GM23338 (cell line): Measurements from ENCODE around the gene SOHLH1. TPM values are rescaled to one million over a fixed set of nuclear protein-coding genes. Genes with fewer than 3 reads are reported as not detected.

Source experiments
- ATAC-seq: fragments of 200-7000 bp; cut with Tn5 transposase; 3 replicates; pipeline ENCODE4 v1.9.1; 2020
- DNase-seq: peaks from one replicate; pipeline ENCODE4 v3.0.0-alpha.2; 2015; ENCODE audit warnings: low spot score
- H2AFZ ChIP-seq: fragments of 200-600 bp; sonication (generic); 2 replicates; pipeline ENCODE4 v1.8.0; 2016; ENCODE audit warnings: antibody characterized with exemption, mild to moderate bottlenecking, moderate library complexity
- H3F3A ChIP-seq: fragments of 200-600 bp; sonication (generic); replicated peaks from 2 replicates; pipeline ENCODE4 v1.8.0; 2017; ENCODE audit warnings: antibody characterized with exemption, mixed run types, low read depth
- H3K27ac ChIP-seq: fragments of 200-600 bp; sonication (generic); 2 replicates; pipeline ENCODE4 v1.6.1; 2016; ENCODE audit warnings: low read depth
- H3K27me3 ChIP-seq: fragments of 200-600 bp; sonication (generic); 2 replicates; pipeline ENCODE4 v1.8.0; 2016; ENCODE audit warnings: mild to moderate bottlenecking, mixed run types, moderate library complexity; ENCODE audit not compliant: insufficient read depth
- H3K36me3 ChIP-seq: fragments of 200-600 bp; sonication (generic); 2 replicates; pipeline ENCODE4 v1.8.0; 2016; ENCODE audit warnings: mild to moderate bottlenecking; ENCODE audit not compliant: insufficient read depth
- H3K4me1 ChIP-seq: fragments of 200-600 bp; sonication (generic); 2 replicates; pipeline ENCODE4 v1.8.0; 2016; ENCODE audit warnings: mild to moderate bottlenecking, moderate library complexity; ENCODE audit not compliant: insufficient read depth
- H3K4me2 ChIP-seq: fragments of 200-600 bp; sonication (generic); 2 replicates; pipeline ENCODE4 v1.7.1; 2017; ENCODE audit warnings: mixed run types
- H3K4me3 ChIP-seq: fragments of 200-600 bp; sonication (generic); 2 replicates; pipeline ENCODE4 v1.6.1; 2016; ENCODE audit warnings: mixed run types
- H3K79me2 ChIP-seq: fragments of 200-600 bp; sonication (generic); replicated peaks from 2 replicates; pipeline ENCODE4 v1.8.0; 2017; ENCODE audit warnings: mild to moderate bottlenecking; ENCODE audit not compliant: insufficient read depth
- H3K9me2 ChIP-seq: fragments of 200-600 bp; sonication (generic); 2 replicates; pipeline ENCODE4 v1.8.0; 2017; ENCODE audit not compliant: insufficient read depth
- H4K20me1 ChIP-seq: fragments of 200-600 bp; sonication (generic); replicated peaks from 2 replicates; pipeline ENCODE4 v1.8.0; 2017; ENCODE audit warnings: mild to moderate bottlenecking; ENCODE audit not compliant: insufficient read depth
- H3K27ac Mint-ChIP-seq: 2 replicates; pipeline ENCODE4 v1.8.0; 2020; ENCODE audit warnings: inconsistent platforms, mild to moderate bottlenecking, moderate library complexity, mixed read lengths
- H3K27me3 Mint-ChIP-seq: 3 replicates; pipeline ENCODE4 v1.8.0; 2022; ENCODE audit warnings: low read depth, mild to moderate bottlenecking, moderate library complexity, mixed read lengths, inconsistent platforms; ENCODE audit not compliant: insufficient read depth, poor library complexity
- H3K36me3 Mint-ChIP-seq: 3 replicates; pipeline ENCODE4 v1.8.0; 2021; ENCODE audit warnings: low read depth, mild to moderate bottlenecking, inconsistent platforms, moderate library complexity, mixed read lengths
- H3K4me1 Mint-ChIP-seq: 3 replicates; pipeline ENCODE4 v1.8.0; 2020; ENCODE audit warnings: mild to moderate bottlenecking, inconsistent platforms, mixed read lengths
- H3K4me3 Mint-ChIP-seq: 3 replicates; pipeline ENCODE4 v1.8.0; 2021; ENCODE audit warnings: moderate library complexity, mild to moderate bottlenecking, inconsistent platforms, mixed read lengths
- H3K9me3 Mint-ChIP-seq: 3 replicates; pipeline ENCODE4 v1.8.0; 2020; ENCODE audit warnings: moderate library complexity, mild to moderate bottlenecking, inconsistent platforms, mixed read lengths
- EZH2phosphoT487 ChIP-seq: fragments of 200-600 bp; sonication (generic); IDR thresholded peaks from one replicate; pipeline ENCODE4 v1.8.1; 2018; ENCODE audit warnings: antibody characterized with exemption; ENCODE audit not compliant: unreplicated experiment
- JUNB ChIP-seq: IDR thresholded peaks from one replicate; pipeline ENCODE4 v1.6.1; 2016; ENCODE audit warnings: antibody characterized with exemption; ENCODE audit not compliant: unreplicated experiment
- NANOG ChIP-seq: IDR thresholded peaks from 2 replicates; pipeline ENCODE4 v1.6.1; 2016; ENCODE audit warnings: antibody characterized with exemption, borderline replicate concordance
- STAT1 ChIP-seq: IDR thresholded peaks from one replicate; pipeline ENCODE4 v1.6.1; 2016; ENCODE audit warnings: antibody characterized with exemption; ENCODE audit not compliant: unreplicated experiment
- ZNF114 ChIP-seq: fragments of 250-450 bp; sonication (Bioruptor Pico); IDR thresholded peaks from 2 replicates; pipeline ENCODE4 v1.5.0; 2020; ENCODE audit warnings: mild to moderate bottlenecking, moderate library complexity
- polyA plus RNA-seq: library from polyadenylated mRNA; unstranded; fragments of >200 nt; fragmentation: Nextera tagmentation; extraction: Ambion mirVana; gene quantifications from 2 replicates; pipeline ENCODE4 v1.2.1, GENCODE V29; 2016
- total RNA-seq: library from RNA; depleted of rRNA; stranded (reverse); fragments of >200 nt; shearing (Covaris generic); gene quantifications from 2 replicates; pipeline ENCODE4 v1.2.3, GENCODE V29; 2014
- TF ChIP-seq, protein P1 (sequence below), 2 experiments: fragments of 200-600 bp in 1 of 2; sonication (generic) in 1 of 2; conservative IDR thresholded peaks; 2 replicates each; pipeline versions ENCODE4 v1.5.1 to v1.6.1; 2016 to 2017; ENCODE audit warnings: antibody characterized with exemption in 2 of 2, low read depth in 2 of 2, mild to moderate bottlenecking in 2 of 2, moderate library complexity in 1 of 2
- TF ChIP-seq, protein P2 (sequence below): IDR thresholded peaks from 2 replicates; pipeline ENCODE4 v1.6.1; 2016; ENCODE audit warnings: antibody characterized with exemption
- TF ChIP-seq, protein P3 (sequence below): fragments of 250-450 bp; sonication (Bioruptor Pico); IDR thresholded peaks from 2 replicates; pipeline ENCODE4 v1.5.0; 2020; ENCODE audit warnings: mild to moderate bottlenecking, moderate library complexity

SOHLH1 gene
- total and polyA plus RNA-seq, 2 experiments from 2014 or later: 0.21 TPM; not detected in 1

DNA sequence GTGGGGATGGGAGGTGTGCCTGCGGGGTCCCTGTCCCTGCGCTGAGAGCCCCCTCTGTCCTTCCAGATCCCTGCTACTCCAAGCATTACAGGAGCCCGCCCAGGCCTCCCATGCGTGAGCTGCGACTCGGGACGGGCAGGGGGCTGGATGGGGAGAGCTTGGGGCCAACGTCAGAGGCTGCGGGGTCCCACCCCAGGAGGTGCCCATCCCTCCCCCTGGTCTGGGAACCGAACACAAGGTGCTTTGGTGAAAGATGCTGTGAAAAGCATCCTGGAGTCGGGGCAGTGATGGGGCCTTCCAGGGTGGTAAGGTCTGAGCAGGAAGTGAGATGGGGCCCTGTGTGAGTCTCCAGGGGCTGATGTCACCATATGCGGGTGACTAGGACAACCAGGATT, 33.5 kb downstream of the SOHLH1 start:
- Histone ChIP-seq H2AFZ (no peak overlapping the region), H3K79me2 (no peaks in the 10 kb centered on the region), H3K4me2 (no peak overlapping the region), H4K20me1 (no peaks in the 10 kb centered on the region), H3K27ac (no peak overlapping the region), H3K36me3 (no peaks in the 10 kb centered on the region), H3K4me1 (no peaks in the 10 kb centered on the region; the same call in 1 of the 2 replicates), H3K27me3 (no peaks in the 10 kb centered on the region), H3K9me2 (no peaks in the 10 kb centered on the region; the same call in 1 of the 2 replicates), H3K4me3 (no peak overlapping the region), H3F3A (no peaks in the 10 kb centered on the region)
- H3K36me3 Mint-ChIP-seq: peaks cover 8% of the 10 kb centered on the region
- ATAC-seq: no peak
- TF ChIP-seq, protein P1, sequence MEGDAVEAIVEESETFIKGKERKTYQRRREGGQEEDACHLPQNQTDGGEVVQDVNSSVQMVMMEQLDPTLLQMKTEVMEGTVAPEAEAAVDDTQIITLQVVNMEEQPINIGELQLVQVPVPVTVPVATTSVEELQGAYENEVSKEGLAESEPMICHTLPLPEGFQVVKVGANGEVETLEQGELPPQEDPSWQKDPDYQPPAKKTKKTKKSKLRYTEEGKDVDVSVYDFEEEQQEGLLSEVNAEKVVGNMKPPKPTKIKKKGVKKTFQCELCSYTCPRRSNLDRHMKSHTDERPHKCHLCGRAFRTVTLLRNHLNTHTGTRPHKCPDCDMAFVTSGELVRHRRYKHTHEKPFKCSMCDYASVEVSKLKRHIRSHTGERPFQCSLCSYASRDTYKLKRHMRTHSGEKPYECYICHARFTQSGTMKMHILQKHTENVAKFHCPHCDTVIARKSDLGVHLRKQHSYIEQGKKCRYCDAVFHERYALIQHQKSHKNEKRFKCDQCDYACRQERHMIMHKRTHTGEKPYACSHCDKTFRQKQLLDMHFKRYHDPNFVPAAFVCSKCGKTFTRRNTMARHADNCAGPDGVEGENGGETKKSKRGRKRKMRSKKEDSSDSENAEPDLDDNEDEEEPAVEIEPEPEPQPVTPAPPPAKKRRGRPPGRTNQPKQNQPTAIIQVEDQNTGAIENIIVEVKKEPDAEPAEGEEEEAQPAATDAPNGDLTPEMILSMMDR (conservative IDR thresholded peaks at IDR 0.05; ENCODE audit: low read depth in 2 of 2): no peak
- TF ChIP-seq EZH2phosphoT487 (no peak), ZNF114 (CRISPR knock-in tag) (no peak), NANOG (no peak), STAT1 (no peak), JUNB (no peak)
- TF ChIP-seq, protein P2, sequence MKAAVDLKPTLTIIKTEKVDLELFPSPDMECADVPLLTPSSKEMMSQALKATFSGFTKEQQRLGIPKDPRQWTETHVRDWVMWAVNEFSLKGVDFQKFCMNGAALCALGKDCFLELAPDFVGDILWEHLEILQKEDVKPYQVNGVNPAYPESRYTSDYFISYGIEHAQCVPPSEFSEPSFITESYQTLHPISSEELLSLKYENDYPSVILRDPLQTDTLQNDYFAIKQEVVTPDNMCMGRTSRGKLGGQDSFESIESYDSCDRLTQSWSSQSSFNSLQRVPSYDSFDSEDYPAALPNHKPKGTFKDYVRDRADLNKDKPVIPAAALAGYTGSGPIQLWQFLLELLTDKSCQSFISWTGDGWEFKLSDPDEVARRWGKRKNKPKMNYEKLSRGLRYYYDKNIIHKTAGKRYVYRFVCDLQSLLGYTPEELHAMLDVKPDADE: no peak
- H3K27ac Mint-ChIP-seq: no peak overlapping the region
- H3K27me3 Mint-ChIP-seq: peaks cover 2% of the 10 kb centered on the region
- H3K9me3 Mint-ChIP-seq: peaks cover 17% of the 10 kb centered on the region
- no peak overlapping the region for H3K4me3 Mint-ChIP-seq
- DNase-seq: no peak
- H3K4me1 Mint-ChIP-seq: peaks cover 6% of the 10 kb centered on the region

DNA sequence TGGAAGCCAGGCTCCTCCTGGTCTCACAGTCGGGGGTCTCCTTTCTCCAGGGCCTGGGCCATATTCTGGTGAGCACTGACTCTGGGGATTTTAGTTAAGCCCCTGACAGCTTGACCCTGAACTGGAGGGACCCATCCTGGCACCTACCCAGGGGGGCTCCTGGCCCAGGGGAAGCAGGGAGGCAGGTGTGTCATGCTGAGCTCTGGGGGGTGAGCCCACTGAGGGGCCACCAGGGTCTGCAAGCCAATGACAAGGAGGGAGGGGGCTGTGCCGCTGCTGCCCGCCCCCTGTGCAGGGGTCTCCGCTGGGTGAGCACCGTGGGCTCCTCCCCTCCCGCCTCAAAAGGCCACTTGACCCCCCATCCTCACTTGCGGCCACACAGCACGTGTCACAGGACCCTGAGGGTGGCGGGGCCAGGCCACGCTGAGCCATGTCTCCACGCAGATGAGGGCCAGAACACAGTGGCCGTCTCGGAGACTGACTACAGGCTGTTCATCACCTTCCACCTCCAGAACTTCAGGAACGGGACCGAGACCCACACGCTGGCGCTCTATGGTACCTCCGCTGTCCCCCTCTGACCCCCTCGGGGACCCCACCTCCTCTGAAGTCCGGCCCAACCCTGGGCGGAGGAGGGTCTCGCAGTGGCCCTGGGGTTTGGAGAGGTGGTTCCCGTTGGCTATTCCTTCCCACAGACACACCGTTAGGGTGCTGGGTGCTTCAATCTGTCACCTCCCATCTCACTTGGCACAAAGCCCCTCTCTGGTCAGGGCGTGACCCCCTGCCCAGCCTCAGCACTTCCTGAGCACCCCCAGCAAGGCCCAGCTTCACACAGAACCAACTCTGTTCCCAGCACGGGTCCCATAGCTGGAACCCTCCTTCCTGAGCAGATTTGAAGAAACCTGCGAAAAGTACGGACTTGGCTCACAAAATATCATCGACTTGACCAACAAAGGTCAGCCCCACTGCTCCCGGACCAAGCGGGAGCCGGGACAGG, 34.2 kb downstream of the SOHLH1 start:
- H3K9me2 ChIP-seq: no peaks in the 10 kb centered on the region; the same call in 1 of the 2 replicates
- H4K20me1 ChIP-seq: no peaks in the 10 kb centered on the region
- no peak for DNase-seq
- no peaks in the 10 kb centered on the region for H3K79me2 ChIP-seq
- no peak for ATAC-seq
- H2AFZ ChIP-seq: no peak overlapping the region
- no peaks in the 10 kb centered on the region for H3F3A ChIP-seq
- no peak overlapping the region for H3K27ac ChIP-seq
- H3K4me1 ChIP-seq: no peaks in the 10 kb centered on the region; the same call in 1 of the 2 replicates
- peaks cover 2% of the 10 kb centered on the region for H3K27me3 Mint-ChIP-seq
- H3K36me3 Mint-ChIP-seq: peaks cover 8% of the 10 kb centered on the region
- H3K4me3 Mint-ChIP-seq: no peak overlapping the region
- H3K36me3 ChIP-seq: no peaks in the 10 kb centered on the region
- H3K27me3 ChIP-seq: no peaks in the 10 kb centered on the region
- H3K4me2 ChIP-seq: no peak overlapping the region
- H3K9me3 Mint-ChIP-seq: peaks cover 17% of the 10 kb centered on the region
- peaks cover 6% of the 10 kb centered on the region for H3K4me1 Mint-ChIP-seq
- no peak overlapping the region for H3K27ac Mint-ChIP-seq
- H3K4me3 ChIP-seq: no peak overlapping the region
- no peak for TF ChIP-seq NANOG
- TF ChIP-seq, protein P3, sequence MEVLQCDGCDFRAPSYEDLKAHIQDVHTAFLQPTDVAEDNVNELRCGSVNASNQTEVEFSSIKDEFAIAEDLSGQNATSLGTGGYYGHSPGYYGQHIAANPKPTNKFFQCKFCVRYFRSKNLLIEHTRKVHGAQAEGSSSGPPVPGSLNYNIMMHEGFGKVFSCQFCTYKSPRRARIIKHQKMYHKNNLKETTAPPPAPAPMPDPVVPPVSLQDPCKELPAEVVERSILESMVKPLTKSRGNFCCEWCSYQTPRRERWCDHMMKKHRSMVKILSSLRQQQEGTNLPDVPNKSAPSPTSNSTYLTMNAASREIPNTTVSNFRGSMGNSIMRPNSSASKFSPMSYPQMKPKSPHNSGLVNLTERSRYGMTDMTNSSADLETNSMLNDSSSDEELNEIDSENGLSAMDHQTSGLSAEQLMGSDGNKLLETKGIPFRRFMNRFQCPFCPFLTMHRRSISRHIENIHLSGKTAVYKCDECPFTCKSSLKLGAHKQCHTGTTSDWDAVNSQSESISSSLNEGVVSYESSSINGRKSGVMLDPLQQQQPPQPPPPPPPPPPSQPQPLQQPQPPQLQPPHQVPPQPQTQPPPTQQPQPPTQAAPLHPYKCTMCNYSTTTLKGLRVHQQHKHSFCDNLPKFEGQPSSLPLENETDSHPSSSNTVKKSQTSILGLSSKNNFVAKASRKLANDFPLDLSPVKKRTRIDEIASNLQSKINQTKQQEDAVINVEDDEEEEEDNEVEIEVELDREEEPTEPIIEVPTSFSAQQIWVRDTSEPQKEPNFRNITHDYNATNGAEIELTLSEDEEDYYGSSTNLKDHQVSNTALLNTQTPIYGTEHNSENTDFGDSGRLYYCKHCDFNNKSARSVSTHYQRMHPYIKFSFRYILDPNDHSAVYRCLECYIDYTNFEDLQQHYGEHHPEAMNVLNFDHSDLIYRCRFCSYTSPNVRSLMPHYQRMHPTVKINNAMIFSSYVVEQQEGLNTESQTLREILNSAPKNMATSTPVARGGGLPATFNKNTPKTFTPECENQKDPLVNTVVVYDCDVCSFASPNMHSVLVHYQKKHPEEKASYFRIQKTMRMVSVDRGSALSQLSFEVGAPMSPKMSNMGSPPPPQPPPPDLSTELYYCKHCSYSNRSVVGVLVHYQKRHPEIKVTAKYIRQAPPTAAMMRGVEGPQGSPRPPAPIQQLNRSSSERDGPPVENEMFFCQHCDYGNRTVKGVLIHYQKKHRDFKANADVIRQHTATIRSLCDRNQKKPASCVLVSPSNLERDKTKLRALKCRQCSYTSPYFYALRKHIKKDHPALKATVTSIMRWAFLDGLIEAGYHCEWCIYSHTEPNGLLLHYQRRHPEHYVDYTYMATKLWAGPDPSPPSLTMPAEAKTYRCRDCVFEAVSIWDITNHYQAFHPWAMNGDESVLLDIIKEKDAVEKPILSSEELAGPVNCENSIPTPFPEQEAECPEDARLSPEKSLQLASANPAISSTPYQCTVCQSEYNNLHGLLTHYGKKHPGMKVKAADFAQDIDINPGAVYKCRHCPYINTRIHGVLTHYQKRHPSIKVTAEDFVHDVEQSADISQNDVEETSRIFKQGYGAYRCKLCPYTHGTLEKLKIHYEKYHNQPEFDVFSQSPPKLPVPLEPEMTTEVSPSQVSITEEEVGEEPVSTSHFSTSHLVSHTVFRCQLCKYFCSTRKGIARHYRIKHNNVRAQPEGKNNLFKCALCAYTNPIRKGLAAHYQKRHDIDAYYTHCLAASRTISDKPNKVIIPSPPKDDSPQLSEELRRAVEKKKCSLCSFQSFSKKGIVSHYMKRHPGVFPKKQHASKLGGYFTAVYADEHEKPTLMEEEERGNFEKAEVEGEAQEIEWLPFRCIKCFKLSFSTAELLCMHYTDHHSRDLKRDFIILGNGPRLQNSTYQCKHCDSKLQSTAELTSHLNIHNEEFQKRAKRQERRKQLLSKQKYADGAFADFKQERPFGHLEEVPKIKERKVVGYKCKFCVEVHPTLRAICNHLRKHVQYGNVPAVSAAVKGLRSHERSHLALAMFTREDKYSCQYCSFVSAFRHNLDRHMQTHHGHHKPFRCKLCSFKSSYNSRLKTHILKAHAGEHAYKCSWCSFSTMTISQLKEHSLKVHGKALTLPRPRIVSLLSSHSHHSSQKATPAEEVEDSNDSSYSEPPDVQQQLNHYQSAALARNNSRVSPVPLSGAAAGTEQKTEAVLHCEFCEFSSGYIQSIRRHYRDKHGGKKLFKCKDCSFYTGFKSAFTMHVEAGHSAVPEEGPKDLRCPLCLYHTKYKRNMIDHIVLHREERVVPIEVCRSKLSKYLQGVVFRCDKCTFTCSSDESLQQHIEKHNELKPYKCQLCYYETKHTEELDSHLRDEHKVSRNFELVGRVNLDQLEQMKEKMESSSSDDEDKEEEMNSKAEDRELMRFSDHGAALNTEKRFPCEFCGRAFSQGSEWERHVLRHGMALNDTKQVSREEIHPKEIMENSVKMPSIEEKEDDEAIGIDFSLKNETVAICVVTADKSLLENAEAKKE: no peak
- TF ChIP-seq STAT1: no peak
- no peak for TF ChIP-seq EZH2phosphoT487
